IMR-90 (cell line): Measurements from ENCODE around the gene FAH. TPM values are rescaled to one million over a fixed set of nuclear protein-coding genes. Genes with fewer than 3 reads are reported as not detected.

Experiments
- ATAC-seq: fragments of 200-7000 bp; cut with Tn5 transposase; 2 replicates; pipeline ENCODE4 v1.9.1; 2020; ENCODE audit warnings: low read depth, mild to moderate bottlenecking, moderate library complexity
- BruUV-seq: library from RNA; stranded (reverse); fragments of 400-500 nt; replicated peaks from 2 replicates; lab custom pipeline; 2021; lab: Mats Ljungman, UMichigan
- CTCF ChIA-PET: fragments of 300-600 bp; formaldehyde crosslinking; extraction: SDS; loops from one replicate; lab custom pipeline; 2021; ENCODE audit warnings: antibody characterized with exemption; lab: Yijun Ruan, JAX
- POLR2A ChIA-PET: fragments of 300-600 bp; sonication (Branson Sonifier 250); formaldehyde crosslinking; loops from one replicate; lab custom pipeline; 2022; ENCODE audit warnings: antibody characterized with exemption; ENCODE audit not compliant: unreplicated experiment; lab: Charles Lee
- DNase-seq: peaks from one replicate; pipeline ENCODE4 v3.0.0; 2013
- H2AFZ ChIP-seq: replicated peaks from 2 replicates; pipeline ENCODE3; 2013; ENCODE audit warnings: low read length, mild to moderate bottlenecking; ENCODE audit not compliant: poor library complexity
- H2AK5ac ChIP-seq: 2 replicates; pipeline ENCODE4 v1.6.1; 2013; ENCODE audit warnings: low read depth, low read length, inconsistent platforms
- H2AK9ac ChIP-seq: replicated peaks from 2 replicates; pipeline ENCODE3; 2013; ENCODE audit warnings: mild to moderate bottlenecking, low read depth, low read length, moderate library complexity; ENCODE audit not compliant: poor library complexity
- H2BK120ac ChIP-seq: 2 replicates; pipeline ENCODE4 v1.6.1; 2013; ENCODE audit warnings: low read depth, low read length, inconsistent platforms
- H2BK15ac ChIP-seq: 3 replicates; pipeline ENCODE4 v1.6.1; 2013; ENCODE audit warnings: low read depth, low read length, inconsistent platforms
- H2BK20ac ChIP-seq: 2 replicates; pipeline ENCODE4 v1.6.1; 2013; ENCODE audit warnings: low read depth, mild to moderate bottlenecking, inconsistent platforms, low read length, moderate library complexity
- H2BK5ac ChIP-seq: 2 replicates; pipeline ENCODE4 v1.6.1; 2013; ENCODE audit warnings: mild to moderate bottlenecking, low read depth, low read length, inconsistent platforms; ENCODE audit not compliant: poor library complexity, severe bottlenecking
- H3K14ac ChIP-seq: replicated peaks from 2 replicates; pipeline ENCODE4 v1.6.1; 2013; ENCODE audit warnings: low read depth, low read length, inconsistent platforms
- H3K18ac ChIP-seq: 2 replicates; pipeline ENCODE4 v1.6.1; 2013; ENCODE audit warnings: low read depth, low read length, control low read depth
- H3K23ac ChIP-seq: 2 replicates; pipeline ENCODE4 v1.6.1; 2013; ENCODE audit warnings: low read depth, low read length, inconsistent platforms
- H3K27ac ChIP-seq: 2 replicates; pipeline ENCODE4 v1.5.1; 2013; ENCODE audit warnings: mild to moderate bottlenecking, control low read depth, low read length; ENCODE audit not compliant: insufficient read depth
- H3K27me3 ChIP-seq: 2 replicates; pipeline ENCODE4 v1.6.1; 2013; ENCODE audit warnings: low read length; ENCODE audit not compliant: control insufficient read depth, insufficient read depth
- H3K36me3 ChIP-seq: 2 replicates; pipeline ENCODE4 v1.6.1; 2013; ENCODE audit warnings: low read length, mixed read lengths; ENCODE audit not compliant: control insufficient read depth, insufficient read depth
- H3K4ac ChIP-seq: 2 replicates; pipeline ENCODE4 v1.6.1; 2013; ENCODE audit warnings: low read depth, low read length, inconsistent platforms
- H3K4me1 ChIP-seq: 2 replicates; pipeline ENCODE4 v1.6.1; 2013; ENCODE audit warnings: low read length, mixed read lengths; ENCODE audit not compliant: control insufficient read depth, insufficient read depth
- H3K4me2 ChIP-seq: 2 replicates; pipeline ENCODE4 v1.6.1; 2013; ENCODE audit warnings: low read depth, mild to moderate bottlenecking, control low read depth, low read length, moderate library complexity
- H3K4me3 ChIP-seq: 2 replicates; pipeline ENCODE4 v1.5.1; 2013; ENCODE audit warnings: low read depth, mild to moderate bottlenecking, control low read depth, low read length, moderate library complexity; ENCODE audit not compliant: insufficient read depth
- H3K56ac ChIP-seq: 2 replicates; pipeline ENCODE4 v1.6.1; 2013; ENCODE audit warnings: low read length, inconsistent platforms; ENCODE audit not compliant: insufficient read depth; ENCODE audit errors: extremely low read depth
- H3K79me1 ChIP-seq, 2 experiments: 2 replicates each; pipeline ENCODE4 v1.6.1; 2013; ENCODE audit warnings: low read length in 2 of 2, inconsistent platforms in 1 of 2, low read depth in 1 of 2
- H3K9ac ChIP-seq: 2 replicates; pipeline ENCODE4 v1.6.1; 2013; ENCODE audit warnings: low read depth, low read length, control low read depth
- H3K9me1 ChIP-seq: 2 replicates; pipeline ENCODE4 v1.6.1; 2013; ENCODE audit warnings: low read length, inconsistent platforms; ENCODE audit not compliant: insufficient read depth
- H3K9me3 ChIP-seq: 2 replicates; pipeline ENCODE4 v1.6.1; 2013; ENCODE audit warnings: low read length; ENCODE audit not compliant: control insufficient read depth, insufficient read depth
- H4K20me1 ChIP-seq: 2 replicates; pipeline ENCODE4 v1.6.1; 2013; ENCODE audit warnings: low read length, inconsistent platforms; ENCODE audit not compliant: insufficient read depth
- H4K5ac ChIP-seq: 2 replicates; pipeline ENCODE4 v1.6.1; 2013; ENCODE audit warnings: mild to moderate bottlenecking, low read depth, low read length, control low read depth
- H4K8ac ChIP-seq, 2 experiments: 2 replicates each; pipeline ENCODE4 v1.6.1; 2013; ENCODE audit warnings: low read depth in 2 of 2, low read length in 2 of 2, control low read depth in 1 of 2, inconsistent platforms in 1 of 2
- H4K91ac ChIP-seq: 2 replicates; pipeline ENCODE4 v1.6.1; 2013; ENCODE audit warnings: low read depth, low read length, inconsistent platforms; ENCODE audit not compliant: insufficient read depth
- BHLHE40 ChIP-seq: fragments of 150-350 bp; IDR thresholded peaks from 2 replicates; pipeline ENCODE4 v1.6.1; 2016; ENCODE audit warnings: mild to moderate bottlenecking, low read depth, low read length
- CEBPB ChIP-seq: IDR thresholded peaks from 2 replicates; pipeline ENCODE4 v1.6.1; 2012; ENCODE audit warnings: low read depth, low read length, improper control_type of control experiment
- CHD1 ChIP-seq: IDR thresholded peaks from 2 replicates; pipeline ENCODE4 v1.6.1; 2012; ENCODE audit warnings: low read depth, low read length, improper control_type of control experiment
- FOS ChIP-seq: fragments of 150-350 bp; IDR thresholded peaks from 2 replicates; pipeline ENCODE4 v1.6.1; 2016; ENCODE audit warnings: low read depth, low read length
- MAFK ChIP-seq: IDR thresholded peaks from 2 replicates; pipeline ENCODE4 v1.6.1; 2012; ENCODE audit warnings: low read depth, low read length, improper control_type of control experiment
- MAZ ChIP-seq: IDR thresholded peaks from 2 replicates; pipeline ENCODE4 v1.6.1; 2012; ENCODE audit warnings: low read depth, mild to moderate bottlenecking, low read length, improper control_type of control experiment, moderate library complexity, borderline replicate concordance
- MXI1 ChIP-seq: IDR thresholded peaks from 2 replicates; pipeline ENCODE4 v1.6.1; 2012; ENCODE audit warnings: low read depth, mild to moderate bottlenecking, low read length, moderate library complexity, borderline replicate concordance
- NFE2L2 ChIP-seq: fragments of 150-350 bp; IDR thresholded peaks from 2 replicates; pipeline ENCODE4 v1.6.1; 2016; ENCODE audit warnings: low read depth, mild to moderate bottlenecking, low read length
- POLR2A ChIP-seq: IDR thresholded peaks from 2 replicates; pipeline ENCODE4 v1.6.1; 2012; ENCODE audit warnings: mild to moderate bottlenecking, low read depth, low read length
- RCOR1 ChIP-seq: IDR thresholded peaks from 2 replicates; pipeline ENCODE4 v1.6.1; 2012; ENCODE audit warnings: mild to moderate bottlenecking, low read length, improper control_type of control experiment; ENCODE audit not compliant: insufficient replicate concordance
- SMC3 ChIP-seq: fragments of 150-350 bp; IDR thresholded peaks from 2 replicates; pipeline ENCODE4 v1.6.1; 2016; ENCODE audit warnings: low read depth, mild to moderate bottlenecking, antibody characterized with exemption, low read length, moderate library complexity
- WGBS, 2 experiments: methylation state at CpG; one replicate each; pipeline versions ENCODE4 v1.1.5 to v1.1.7; 2013; ENCODE audit warnings: missing lambda C conversion rate in 2 of 2; ENCODE audit not compliant: insufficient read length in 1 of 2; ENCODE audit errors: extremely low coverage in 2 of 2; 5-methylcytosine and 5-hydroxymethylcytosine counted together
- dilution Hi-C: fragments of 300-500 bp; cut with HindIII; formaldehyde crosslinking; loops from one replicate; pipeline ENCODE4 v1.14.3; 2018; ENCODE audit warnings: low sequenced_read_pairs; ENCODE audit not compliant: unreplicated experiment
- in situ Hi-C: fragments of 300-500 bp; cut with MboI; formaldehyde crosslinking; loops from 3 replicates; pipeline ENCODE4 v1.14.3; 2019; ENCODE audit warnings: low sequenced_read_pairs, inconsistent platforms, mixed read lengths
- intact Hi-C: fragments of 100-400 bp; cut with micrococcal nuclease; formaldehyde crosslinking; loops from 2 replicates; pipeline ENCODE4 v1.10.0; 2022
- polyA plus RNA-seq, 3 experiments: library from polyadenylated mRNA; depleted of rRNA; stranded (reverse); fragments of >200 nt; gene quantifications; 2 replicates each; pipeline ENCODE4 v1.2.3, GENCODE V29; 2012; ENCODE audit warnings: low replicate concordance in 1 of 3
- total RNA-seq: library from RNA; depleted of rRNA; stranded (reverse); fragments of >200 nt; gene quantifications from 2 replicates; pipeline ENCODE4 v1.2.3, GENCODE V29; 2012
- TF ChIP-seq, protein P1 (sequence below): fragments of 150-350 bp; IDR thresholded peaks from 2 replicates; pipeline ENCODE4 v1.6.1; 2017; ENCODE audit warnings: mild to moderate bottlenecking, antibody characterized with exemption, low read length, low read depth
- TF ChIP-seq, protein P2 (sequence below): fragments of 150-350 bp; IDR thresholded peaks from 2 replicates; pipeline ENCODE4 v1.6.1; 2016; ENCODE audit warnings: low read depth, mild to moderate bottlenecking, low read length, moderate library complexity, borderline replicate concordance
- TF ChIP-seq, protein P3 (sequence below): conservative IDR thresholded peaks from 2 replicates; pipeline ENCODE4 v1.5.1; 2012; ENCODE audit warnings: mild to moderate bottlenecking, low read depth, low read length, improper control_type of control experiment

Gene FAH
- total and polyA plus RNA-seq, 2 of the 4 experiments (the other 2 are of a cell fraction), result 43.1 to 48.6 TPM

DNA sequence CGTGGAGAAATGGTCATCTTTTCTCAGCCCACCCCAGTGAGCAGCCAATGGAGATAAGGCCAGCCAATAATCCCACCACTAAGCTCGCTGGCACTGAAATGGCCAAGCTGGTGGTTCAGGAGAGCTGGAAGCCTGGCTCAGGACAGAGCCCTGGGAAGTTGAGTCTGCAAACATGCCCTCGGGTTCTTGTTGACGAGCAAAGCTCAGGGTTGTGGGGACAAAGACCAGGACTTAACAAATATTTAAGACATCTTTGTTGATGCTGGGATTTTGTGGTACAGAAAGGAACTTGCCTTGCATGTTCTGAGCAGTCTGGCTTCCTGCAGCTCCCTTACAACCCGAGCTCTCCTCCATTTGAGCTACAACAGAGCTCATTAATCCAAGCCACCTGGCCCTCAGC is 4.4 kb downstream of the FAH start:
- Histone ChIP-seq H3K23ac (no peak overlapping the region), H3K9ac (no peak overlapping the region), H3K9me3 (no peaks in the 10 kb centered on the region), H3K4me2 (no peak overlapping the region), H4K20me1 (no peaks in the 10 kb centered on the region), H2AK5ac (peak overlapping the region; percentile 36; the same call in 1 of the 2 replicates), H3K4me3 (no peak overlapping the region), H3K18ac (no peak overlapping the region), H2BK120ac (no peak overlapping the region), H3K56ac (no peak overlapping the region), H3K14ac (no peak overlapping the region), H3K27me3 (no peaks in the 10 kb centered on the region), H2BK5ac (no peak overlapping the region), H2AFZ (no peak overlapping the region), H3K4me1 (peaks cover 29% of the 10 kb centered on the region), H3K9me1 (peaks cover 26% of the 10 kb centered on the region), H3K4ac (no peak overlapping the region), H3K27ac (no peak overlapping the region), H4K8ac (no peak overlapping the region), H2BK20ac (no peak overlapping the region), H3K79me1 (peaks cover 17 to 50% of the 10 kb centered on the region in 2 experiments), H3K36me3 (peaks cover 10% of the 10 kb centered on the region), H4K91ac (no peak overlapping the region), H2AK9ac (no peak overlapping the region), H2BK15ac (no peak overlapping the region), H4K5ac (no peak overlapping the region)
- DNase-seq (no peak), ATAC-seq (no peak)
- TF ChIP-seq SMC3 (no peak), FOS (no peak), RCOR1 (no peak), MXI1 (no peak), CEBPB (no peak), MAZ (no peak), POLR2A (no peak), MAFK (no peak), NFE2L2 (no peak), CHD1 (no peak), BHLHE40 (no peak)
- TF ChIP-seq, protein P1, sequence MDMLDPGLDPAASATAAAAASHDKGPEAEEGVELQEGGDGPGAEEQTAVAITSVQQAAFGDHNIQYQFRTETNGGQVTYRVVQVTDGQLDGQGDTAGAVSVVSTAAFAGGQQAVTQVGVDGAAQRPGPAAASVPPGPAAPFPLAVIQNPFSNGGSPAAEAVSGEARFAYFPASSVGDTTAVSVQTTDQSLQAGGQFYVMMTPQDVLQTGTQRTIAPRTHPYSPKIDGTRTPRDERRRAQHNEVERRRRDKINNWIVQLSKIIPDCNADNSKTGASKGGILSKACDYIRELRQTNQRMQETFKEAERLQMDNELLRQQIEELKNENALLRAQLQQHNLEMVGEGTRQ, result no peak
- TF ChIP-seq, protein P2, sequence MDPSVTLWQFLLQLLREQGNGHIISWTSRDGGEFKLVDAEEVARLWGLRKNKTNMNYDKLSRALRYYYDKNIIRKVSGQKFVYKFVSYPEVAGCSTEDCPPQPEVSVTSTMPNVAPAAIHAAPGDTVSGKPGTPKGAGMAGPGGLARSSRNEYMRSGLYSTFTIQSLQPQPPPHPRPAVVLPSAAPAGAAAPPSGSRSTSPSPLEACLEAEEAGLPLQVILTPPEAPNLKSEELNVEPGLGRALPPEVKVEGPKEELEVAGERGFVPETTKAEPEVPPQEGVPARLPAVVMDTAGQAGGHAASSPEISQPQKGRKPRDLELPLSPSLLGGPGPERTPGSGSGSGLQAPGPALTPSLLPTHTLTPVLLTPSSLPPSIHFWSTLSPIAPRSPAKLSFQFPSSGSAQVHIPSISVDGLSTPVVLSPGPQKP, result no peak
- TF ChIP-seq, protein P3, sequence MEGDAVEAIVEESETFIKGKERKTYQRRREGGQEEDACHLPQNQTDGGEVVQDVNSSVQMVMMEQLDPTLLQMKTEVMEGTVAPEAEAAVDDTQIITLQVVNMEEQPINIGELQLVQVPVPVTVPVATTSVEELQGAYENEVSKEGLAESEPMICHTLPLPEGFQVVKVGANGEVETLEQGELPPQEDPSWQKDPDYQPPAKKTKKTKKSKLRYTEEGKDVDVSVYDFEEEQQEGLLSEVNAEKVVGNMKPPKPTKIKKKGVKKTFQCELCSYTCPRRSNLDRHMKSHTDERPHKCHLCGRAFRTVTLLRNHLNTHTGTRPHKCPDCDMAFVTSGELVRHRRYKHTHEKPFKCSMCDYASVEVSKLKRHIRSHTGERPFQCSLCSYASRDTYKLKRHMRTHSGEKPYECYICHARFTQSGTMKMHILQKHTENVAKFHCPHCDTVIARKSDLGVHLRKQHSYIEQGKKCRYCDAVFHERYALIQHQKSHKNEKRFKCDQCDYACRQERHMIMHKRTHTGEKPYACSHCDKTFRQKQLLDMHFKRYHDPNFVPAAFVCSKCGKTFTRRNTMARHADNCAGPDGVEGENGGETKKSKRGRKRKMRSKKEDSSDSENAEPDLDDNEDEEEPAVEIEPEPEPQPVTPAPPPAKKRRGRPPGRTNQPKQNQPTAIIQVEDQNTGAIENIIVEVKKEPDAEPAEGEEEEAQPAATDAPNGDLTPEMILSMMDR, result no peak
- ChIA-PET CTCF (interaction anchor here (1.1 kb wide), 1 partner anchor 67 kb away, joined by 3 read pairs; no protein-coding TSS in a partner anchor), POLR2A (no interaction called here)
- WGBS, 2 experiments, result no CpG with 5 or more reads among the region's 5 CpGs
- dilution Hi-C loops (no loop called here), intact Hi-C loops (no loop called here), in situ Hi-C loops (no loop called here)
- BruUV-seq, result no TSS peak
